IPS DF 6.9 (cell line): ENCODE results near the gene OR2Z1.

Experiments used
- DNase-seq: peaks from one replicate; pipeline ENCODE4 v3.0.0-alpha.2; 2013; ENCODE audit warnings: low read depth, low spot score
- H3K27ac ChIP-seq: one replicate; pipeline ENCODE4 v1.5.1; 2013; ENCODE audit warnings: low read length, control low read depth
- H3K27me3 ChIP-seq: 2 replicates; pipeline ENCODE4 v1.6.1; 2013; ENCODE audit warnings: mild to moderate bottlenecking, low read length; ENCODE audit not compliant: control insufficient read depth, insufficient read depth
- H3K36me3 ChIP-seq: 2 replicates; pipeline ENCODE4 v1.6.1; 2013; ENCODE audit warnings: low read length; ENCODE audit not compliant: control insufficient read depth, insufficient read depth
- H3K4me1 ChIP-seq: 2 replicates; pipeline ENCODE4 v1.6.1; 2013; ENCODE audit warnings: low read length; ENCODE audit not compliant: control insufficient read depth, insufficient read depth
- H3K4me3 ChIP-seq: 2 replicates; pipeline ENCODE4 v1.5.1; 2013; ENCODE audit warnings: mild to moderate bottlenecking, low read length
- H3K9me3 ChIP-seq: 2 replicates; pipeline ENCODE4 v1.6.1; 2013; ENCODE audit warnings: low read length, inconsistent platforms; ENCODE audit not compliant: control insufficient read depth, insufficient read depth
- WGBS: extraction: QIAGEN DNeasy Blood & Tissue Kit; methylation state at CpG from one replicate; pipeline ENCODE4 v1.1.7; 2013; ENCODE audit warnings: mixed read lengths, missing lambda C conversion rate; ENCODE audit not compliant: insufficient read length, insufficient coverage; 5-methylcytosine and 5-hydroxymethylcytosine counted together

The OR2Z1 gene, protein sequence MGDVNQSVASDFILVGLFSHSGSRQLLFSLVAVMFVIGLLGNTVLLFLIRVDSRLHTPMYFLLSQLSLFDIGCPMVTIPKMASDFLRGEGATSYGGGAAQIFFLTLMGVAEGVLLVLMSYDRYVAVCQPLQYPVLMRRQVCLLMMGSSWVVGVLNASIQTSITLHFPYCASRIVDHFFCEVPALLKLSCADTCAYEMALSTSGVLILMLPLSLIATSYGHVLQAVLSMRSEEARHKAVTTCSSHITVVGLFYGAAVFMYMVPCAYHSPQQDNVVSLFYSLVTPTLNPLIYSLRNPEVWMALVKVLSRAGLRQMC

DNA sequence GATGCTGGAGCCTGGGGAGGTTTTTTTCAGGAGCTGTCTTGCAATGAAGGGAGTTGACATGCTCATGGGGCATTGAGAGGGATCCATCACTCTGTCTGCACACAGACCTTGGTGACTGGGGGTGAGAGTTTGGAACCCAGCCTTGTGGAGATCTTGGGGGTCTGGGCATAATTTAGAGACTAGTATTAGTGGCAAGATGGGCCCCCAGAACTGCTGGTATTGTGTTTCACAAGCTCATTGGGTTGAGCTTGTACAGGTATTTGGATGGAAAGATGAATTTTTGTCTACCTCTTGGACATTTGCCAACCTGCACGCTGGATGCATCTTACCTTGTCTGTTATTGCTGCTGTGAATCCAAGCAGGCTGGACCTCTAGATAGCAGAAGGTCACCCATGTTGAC is at the start of gene OR2Z1:
TSS of gene OR2Z1 (plus strand) at position 301 of the 400 bp plus-strand sequence. CDS start 9,395 bp downstream, outside the sequence.
- no peaks in the 10 kb centered on the region for H3K27me3 ChIP-seq
- WGBS, result no CpG with 5 or more reads among the region's 1 CpG
- H3K4me1 ChIP-seq, result no peaks in the 10 kb centered on the region
- H3K27ac ChIP-seq, result no peak within 1 kb of the TSS
- no peak within 1 kb of the TSS for H3K4me3 ChIP-seq
- peaks cover 8% of the 10 kb centered on the region for H3K9me3 ChIP-seq
- no peak for DNase-seq
- H3K36me3 ChIP-seq, result no peaks in the 10 kb centered on the region

DNA sequence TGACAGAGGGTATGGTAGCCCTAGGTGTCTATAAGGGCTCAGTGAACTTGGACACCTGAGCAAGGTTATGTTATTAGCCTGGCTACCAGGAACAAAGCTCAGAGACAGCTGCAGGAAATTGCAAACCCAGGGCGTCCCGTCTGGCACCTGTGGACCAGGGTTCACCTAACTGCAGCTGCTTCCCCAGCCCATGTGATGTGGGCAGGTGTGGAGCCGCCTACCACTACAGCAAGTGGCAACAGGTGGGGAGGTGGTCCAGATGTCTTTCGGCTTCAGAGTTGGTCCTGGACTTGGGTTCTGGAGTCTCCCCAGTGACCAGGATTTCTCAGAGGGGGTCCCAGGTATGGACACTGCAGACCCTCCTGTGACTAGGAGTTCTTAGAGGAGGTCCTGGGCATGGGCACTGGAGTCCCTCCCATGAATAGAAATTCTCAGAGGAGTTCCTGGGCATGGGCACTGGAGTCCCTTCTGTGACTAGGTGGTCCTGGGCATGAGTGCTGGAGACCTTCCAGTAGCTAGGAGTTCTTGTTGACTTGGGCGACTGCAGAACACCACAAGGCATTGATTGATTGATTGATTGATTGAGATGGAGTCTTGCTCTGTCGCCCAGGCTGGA is 48.0 kb upstream of the OR2Z1 start:
- no peak for DNase-seq
- no peaks in the 10 kb centered on the region for H3K36me3 ChIP-seq
- no CpG with 5 or more reads among the region's 6 CpGs for WGBS
- H3K27me3 ChIP-seq, result no peaks in the 10 kb centered on the region
- no peak overlapping the region for H3K4me3 ChIP-seq
- no peaks in the 10 kb centered on the region for H3K9me3 ChIP-seq
- H3K27ac ChIP-seq, result no peak overlapping the region
- no peaks in the 10 kb centered on the region for H3K4me1 ChIP-seq

DNA sequence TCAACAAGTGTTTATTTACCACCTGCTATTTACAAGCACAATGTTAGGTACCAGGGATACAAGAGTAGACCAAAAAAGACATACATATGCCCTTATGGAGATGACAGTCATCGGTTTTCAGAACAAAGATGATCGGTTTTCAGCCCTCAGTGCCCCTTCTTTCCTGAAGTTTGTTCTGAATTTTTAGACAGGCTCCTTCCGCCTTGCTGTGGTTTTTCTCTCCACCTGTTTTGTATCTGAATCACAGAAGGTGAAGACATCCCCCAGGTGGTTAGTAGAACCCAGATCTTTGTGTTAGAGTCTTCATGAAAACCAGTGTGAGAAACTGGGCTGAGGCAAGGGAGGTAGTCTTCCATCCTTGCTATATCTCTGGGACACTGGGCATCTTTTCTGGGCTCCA is 46.4 kb upstream of the OR2Z1 start:
- H3K27ac ChIP-seq, result no peak overlapping the region
- no peaks in the 10 kb centered on the region for H3K4me1 ChIP-seq
- DNase-seq, result no peak
- H3K27me3 ChIP-seq, result no peaks in the 10 kb centered on the region
- no CpG with 5 or more reads among the region's 3 CpGs for WGBS
- no peaks in the 10 kb centered on the region for H3K36me3 ChIP-seq
- no peak overlapping the region for H3K4me3 ChIP-seq
- no peaks in the 10 kb centered on the region for H3K9me3 ChIP-seq

DNA sequence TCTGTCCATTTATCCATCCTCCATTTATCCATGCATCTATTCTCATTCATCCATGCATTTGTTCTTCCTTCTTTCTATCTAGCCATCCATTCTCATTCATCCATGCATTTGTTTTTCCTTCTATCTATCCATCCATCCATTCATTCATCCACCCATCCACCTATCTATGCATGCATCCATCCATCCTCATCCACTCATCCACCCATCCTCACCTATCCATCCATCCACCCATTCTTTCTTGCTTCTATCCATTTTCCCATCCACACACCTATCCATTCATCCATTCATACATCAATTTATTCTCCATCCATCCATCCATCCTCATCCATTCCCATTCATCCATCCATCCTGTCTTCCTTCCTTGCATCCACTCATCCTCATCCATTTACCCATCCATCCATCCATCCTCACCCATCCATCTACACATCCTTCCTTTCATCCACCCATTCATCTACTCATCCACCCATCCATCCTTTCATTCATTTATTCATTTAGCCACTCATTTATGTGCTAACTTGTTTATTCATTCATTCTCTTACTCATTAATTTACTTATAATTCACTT is 43.1 kb upstream of the OR2Z1 start:
- H3K36me3 ChIP-seq, result no peaks in the 10 kb centered on the region
- no peaks in the 10 kb centered on the region for H3K9me3 ChIP-seq
- H3K27ac ChIP-seq, result no peak overlapping the region
- no peak for DNase-seq
- H3K4me1 ChIP-seq, result no peaks in the 10 kb centered on the region
- H3K27me3 ChIP-seq, result no peaks in the 10 kb centered on the region
- no peak overlapping the region for H3K4me3 ChIP-seq

DNA sequence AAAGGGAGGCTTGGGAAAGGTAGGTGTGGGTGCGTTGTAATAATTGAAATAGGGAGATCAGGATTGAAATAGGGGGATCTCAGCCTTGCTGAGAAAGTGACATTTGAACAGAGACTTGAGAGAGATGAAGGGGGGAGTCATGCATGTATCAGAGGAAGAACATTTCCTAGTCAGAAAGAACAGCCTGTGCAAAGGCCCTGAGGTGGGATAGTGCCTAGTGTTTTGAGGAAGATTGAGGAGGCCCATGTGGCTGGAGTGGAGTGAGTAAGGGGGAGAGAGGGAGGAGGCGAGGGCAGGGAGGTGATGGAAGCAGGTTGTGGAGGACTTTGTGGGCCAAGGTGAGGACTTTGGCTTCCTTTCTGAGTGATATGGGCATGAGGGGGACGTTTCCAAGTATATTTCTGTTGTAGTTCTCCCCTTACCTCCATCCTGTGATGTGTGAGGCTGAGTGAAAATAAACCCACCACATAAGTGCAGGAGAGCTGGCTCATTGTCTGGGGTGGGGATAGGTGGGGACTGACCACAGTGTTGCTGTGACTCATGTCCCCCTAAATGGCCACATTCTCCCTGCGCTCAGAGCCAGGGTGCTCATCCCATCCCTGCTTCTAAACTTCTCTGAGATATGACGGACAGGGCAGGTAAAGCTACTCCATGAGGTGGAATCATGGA is 40.6 kb upstream of the OR2Z1 start:
- Histone ChIP-seq H3K36me3 (no peaks in the 10 kb centered on the region), H3K4me3 (no peak overlapping the region), H3K27me3 (no peaks in the 10 kb centered on the region), H3K27ac (no peak overlapping the region), H3K9me3 (no peaks in the 10 kb centered on the region), H3K4me1 (no peaks in the 10 kb centered on the region)
- 100% methylated on average over 1 of the region's 5 CpGs for whole genome bisulfite sequencing
- DNase-seq, result no peak

DNA sequence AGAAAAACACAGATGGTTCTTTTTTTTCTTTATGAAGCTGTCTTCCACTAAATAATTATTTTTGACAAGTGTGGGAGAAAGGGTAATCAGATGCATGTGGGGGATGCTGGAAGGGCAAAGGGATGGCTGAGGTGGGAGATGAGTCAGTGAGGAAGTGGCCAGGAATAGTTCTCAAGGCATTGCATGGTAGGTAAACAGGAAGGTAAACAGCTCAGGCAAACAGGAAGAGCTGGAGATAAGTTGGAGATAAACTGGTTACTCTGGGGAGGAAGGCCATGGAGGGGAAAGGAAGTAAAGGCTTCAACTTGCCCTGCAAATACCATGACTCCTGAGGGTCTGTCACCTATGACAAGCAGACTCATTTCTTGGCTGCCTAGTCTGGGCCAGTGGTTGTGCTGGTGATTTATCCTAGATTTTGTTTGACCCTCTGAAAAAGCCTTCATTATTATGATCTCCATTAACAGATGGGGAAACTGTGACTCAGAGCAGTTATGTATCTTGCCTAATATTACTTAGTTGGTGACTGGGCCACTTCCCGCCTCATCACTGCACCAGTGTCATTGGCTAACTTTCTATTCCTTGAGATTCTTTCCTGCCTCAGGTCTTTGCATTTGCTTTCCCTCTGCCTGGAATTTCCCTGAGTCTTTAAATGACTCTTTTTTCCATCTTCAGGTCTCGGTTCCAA is 39.9 kb upstream of the OR2Z1 start:
- no peaks in the 10 kb centered on the region for H3K27me3 ChIP-seq
- no peak for DNase-seq
- WGBS, result no CpG with 5 or more reads among the region's 2 CpGs

DNA sequence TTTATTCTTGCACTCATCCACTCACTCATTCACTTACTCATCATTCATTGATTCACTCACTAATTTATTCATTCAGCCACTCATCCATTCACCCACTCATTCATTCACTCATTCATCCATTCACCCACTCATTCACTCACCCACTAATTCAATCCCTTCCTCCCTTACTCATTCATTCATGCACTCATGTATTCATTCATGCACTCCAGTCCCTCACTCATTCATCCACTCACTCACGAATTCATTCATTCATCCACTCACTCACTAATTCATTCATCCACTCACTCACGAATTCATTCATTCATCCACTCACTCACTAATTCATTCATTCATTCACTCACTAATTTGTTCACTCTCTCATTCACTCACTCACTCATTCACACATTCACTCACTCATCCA is 39.0 kb upstream of the OR2Z1 start:
- H3K9me3 ChIP-seq, result no peaks in the 10 kb centered on the region
- H3K27ac ChIP-seq, result no peak overlapping the region
- H3K4me1 ChIP-seq, result no peaks in the 10 kb centered on the region
- DNase-seq, result no peak
- no peaks in the 10 kb centered on the region for H3K36me3 ChIP-seq
- WGBS, result 100% methylated on average over 2 of the region's 2 CpGs
- H3K27me3 ChIP-seq, result no peaks in the 10 kb centered on the region
- H3K4me3 ChIP-seq, result no peak overlapping the region

More for the DNA sequence above, 39.9 kb upstream of the OR2Z1 start:
- Histone ChIP-seq H3K4me1 (no peaks in the 10 kb centered on the region), H3K36me3 (no peaks in the 10 kb centered on the region), H3K4me3 (no peak overlapping the region), H3K27ac (no peak overlapping the region), H3K9me3 (no peaks in the 10 kb centered on the region)

DNA sequence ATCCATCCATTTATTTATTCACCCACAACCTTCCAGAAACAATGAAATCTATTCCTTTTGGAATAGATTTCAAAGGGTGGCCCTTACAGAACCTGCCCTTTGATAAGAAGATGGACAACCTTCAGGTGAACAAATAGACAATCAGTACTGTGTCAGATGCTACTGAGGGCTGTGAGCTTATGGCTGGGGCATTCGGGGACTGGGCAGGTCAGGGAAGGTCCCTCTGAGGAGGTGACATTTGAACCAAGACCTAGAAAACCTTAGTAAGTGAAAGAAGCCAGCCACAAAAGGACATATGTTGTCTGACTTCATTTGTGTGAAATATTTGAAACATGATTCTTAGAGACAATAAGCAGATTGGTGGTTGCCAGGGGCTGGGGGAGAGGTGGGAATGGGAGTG is 38.5 kb upstream of the OR2Z1 start:
- Histone ChIP-seq H3K36me3 (no peaks in the 10 kb centered on the region), H3K27me3 (no peaks in the 10 kb centered on the region), H3K4me1 (no peaks in the 10 kb centered on the region), H3K4me3 (no peak overlapping the region), H3K9me3 (no peaks in the 10 kb centered on the region), H3K27ac (no peak overlapping the region)
- no peak for DNase-seq
- no CpG with 5 or more reads among the region's 1 CpG for WGBS

DNA sequence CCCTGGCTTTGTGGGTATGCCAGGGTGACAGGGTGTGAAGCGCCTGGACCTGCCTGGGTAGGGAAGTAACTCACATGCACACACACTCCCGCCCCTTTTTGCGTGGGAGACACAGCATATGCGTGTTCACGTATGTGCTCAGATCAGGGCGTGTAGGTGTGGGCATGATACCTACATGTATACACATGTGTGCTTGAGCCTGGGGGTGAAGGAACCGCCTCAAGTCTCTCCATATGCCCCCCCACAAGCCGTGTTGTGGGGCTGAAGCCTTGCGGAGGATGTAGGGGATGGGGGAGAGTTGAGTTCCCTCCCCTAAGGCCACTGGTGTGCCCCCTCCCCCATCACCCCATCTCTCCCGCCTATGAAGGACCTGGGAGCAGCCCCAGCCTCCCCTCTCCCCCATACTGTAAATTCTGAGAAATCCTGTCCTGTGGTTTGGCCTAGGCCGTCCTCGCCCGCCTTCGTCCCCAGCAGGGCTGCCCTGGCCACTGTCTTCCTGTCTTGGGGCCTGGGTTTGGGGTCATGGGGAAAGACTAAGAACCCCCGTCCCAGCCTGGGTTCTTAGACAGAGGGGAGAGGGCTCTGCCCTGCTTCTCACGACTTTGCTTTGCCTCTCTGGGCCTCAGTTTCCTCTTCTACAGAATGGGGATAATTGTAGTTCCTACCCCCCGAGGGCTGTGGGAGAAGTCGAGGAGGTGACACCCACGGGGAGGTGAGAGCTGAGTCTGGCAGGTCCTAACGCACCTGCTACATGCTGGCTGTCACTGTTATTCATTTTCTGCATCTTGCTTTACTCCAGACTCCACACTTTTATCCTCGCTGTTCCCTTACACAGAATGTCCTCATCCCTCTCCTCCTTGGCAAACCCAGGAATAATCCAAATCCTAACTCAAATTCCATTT is 37.2 kb upstream of the OR2Z1 start:
- DNase-seq, result no peak
- no peaks in the 10 kb centered on the region for H3K27me3 ChIP-seq
- no CpG with 5 or more reads among the region's 21 CpGs for WGBS
- no peaks in the 10 kb centered on the region for H3K4me1 ChIP-seq
- no peak overlapping the region for H3K27ac ChIP-seq
- H3K9me3 ChIP-seq, result no peaks in the 10 kb centered on the region
- H3K4me3 ChIP-seq, result no peak overlapping the region
- no peaks in the 10 kb centered on the region for H3K36me3 ChIP-seq
